HEK293T (cell line): ENCODE data around the gene CD3D.

Source experiments
- CTBP1 ChIP-seq: fragments of 450-650 bp; IDR thresholded peaks from 2 replicates; pipeline ENCODE4 v1.6.1; 2016; ENCODE audit warnings: borderline replicate concordance
- FOXM1 ChIP-seq: fragments of 450-650 bp; IDR thresholded peaks from 2 replicates; pipeline ENCODE4 v1.6.1; 2017; ENCODE audit warnings: mild to moderate bottlenecking, borderline replicate concordance
- HDGF ChIP-seq: fragments of 450-650 bp; IDR thresholded peaks from 2 replicates; pipeline ENCODE4 v1.6.1; 2017; ENCODE audit warnings: antibody characterized with exemption, borderline replicate concordance
- NFRKB ChIP-seq: fragments of 450-650 bp; IDR thresholded peaks from 2 replicates; pipeline ENCODE4 v1.6.1; 2016; ENCODE audit warnings: mild to moderate bottlenecking, moderate library complexity
- SP1 ChIP-seq: fragments of 450-650 bp; IDR thresholded peaks from 2 replicates; pipeline ENCODE4 v1.6.1; 2017
- TARDBP ChIP-seq: fragments of 450-650 bp; IDR thresholded peaks from 2 replicates; pipeline ENCODE4 v1.6.1; 2016

DNA sequence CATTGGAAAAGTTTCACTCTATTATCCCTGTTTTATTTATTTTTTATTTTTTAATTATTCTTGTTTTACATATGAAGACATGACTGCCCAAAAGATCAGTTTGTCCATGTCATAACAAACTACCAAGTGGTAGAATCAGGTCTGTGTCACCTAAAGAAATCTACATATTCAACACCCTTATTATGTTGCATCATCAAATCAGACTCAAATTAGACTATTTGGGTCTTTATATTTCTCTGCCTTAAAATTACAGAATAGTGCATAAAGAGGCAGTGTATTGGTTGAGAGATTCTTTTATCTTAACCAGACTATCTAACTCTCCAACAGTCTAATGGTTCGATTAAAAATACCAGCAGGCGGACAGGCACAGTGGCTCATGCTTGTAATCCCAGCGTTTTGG is 40.4 kb upstream of the CD3D start:
- TF ChIP-seq SP1 (no peak), CTBP1 (no peak), FOXM1 (no peak), NFRKB (no peak), TARDBP (no peak), HDGF (no peak)
